MCF 10A (cell line): ENCODE measurements around the gene TCF25. TPM values are rescaled to one million over a fixed set of nuclear protein-coding genes. Genes with fewer than 3 reads are reported as not detected.

Experiments
- BruUV-seq: library from RNA; stranded (reverse); fragments of 400-500 nt; replicated peaks from 2 replicates; lab custom pipeline; 2021; lab: Mats Ljungman, UMichigan
- CTCF ChIA-PET: fragments of 300-600 bp; sonication (Branson Sonifier 250); formaldehyde crosslinking; extraction: SDS; loops from one replicate; lab custom pipeline; 2021; ENCODE audit warnings: antibody characterized with exemption, inconsistent platforms; lab: Yijun Ruan, JAX
- POLR2A ChIA-PET: fragments of 300-600, 350-650 bp; sonication (Branson Sonifier 250); formaldehyde crosslinking; extraction: SDS; loops from one replicate; lab custom pipeline; 2020; ENCODE audit warnings: antibody characterized with exemption, inconsistent platforms; lab: Yijun Ruan, JAX
- DNase-seq: peaks from one replicate; pipeline ENCODE4 v3.0.0-alpha.2; 2018; ENCODE audit not compliant: unreplicated experiment
- H3K27ac Mint-ChIP-seq: one replicate; pipeline ENCODE4 v1.8.0; 2022; ENCODE audit warnings: mild to moderate bottlenecking, low read depth, mixed read lengths; ENCODE audit not compliant: unreplicated experiment
- H3K27me3 Mint-ChIP-seq: one replicate; pipeline ENCODE4 v1.8.0; 2022; ENCODE audit warnings: mixed read lengths; ENCODE audit not compliant: insufficient read depth, unreplicated experiment
- H3K36me3 Mint-ChIP-seq: one replicate; pipeline ENCODE4 v1.8.0; 2022; ENCODE audit warnings: mild to moderate bottlenecking, moderate library complexity, mixed read lengths; ENCODE audit not compliant: insufficient read depth, unreplicated experiment
- H3K4me1 Mint-ChIP-seq: one replicate; pipeline ENCODE4 v1.8.0; 2022; ENCODE audit warnings: mixed read lengths; ENCODE audit not compliant: insufficient read depth, unreplicated experiment
- H3K4me3 Mint-ChIP-seq: one replicate; pipeline ENCODE4 v1.8.0; 2022; ENCODE audit warnings: mild to moderate bottlenecking, moderate library complexity, mixed read lengths; ENCODE audit not compliant: unreplicated experiment
- H3K9me3 Mint-ChIP-seq: one replicate; pipeline ENCODE4 v1.8.0; 2022; ENCODE audit warnings: mixed read lengths; ENCODE audit not compliant: unreplicated experiment
- CTCF ChIP-seq: fragments of 200-600 bp; IDR thresholded peaks from one replicate; pipeline ENCODE4 v1.8.0; 2022; ENCODE audit warnings: antibody characterized with exemption, mild to moderate bottlenecking; ENCODE audit not compliant: unreplicated experiment
- intact Hi-C: fragments of 100-400 bp; cut with micrococcal nuclease; formaldehyde crosslinking; loops from 2 replicates; pipeline ENCODE4 v1.14.1; 2022
- total RNA-seq: library from RNA; stranded (reverse); gene quantifications from 2 replicates; pipeline ENCODE4 v1.2.3, GENCODE V29; 2022

The TCF25 gene
- total RNA-seq, 1 experiment from 2014 or later, result 239 TPM

- intact Hi-C loops, result no loop called here
- H3K36me3 Mint-ChIP-seq, result no peaks in the 10 kb centered on the region
- no peaks in the 10 kb centered on the region for H3K27me3 Mint-ChIP-seq
- POLR2A ChIA-PET, result interaction anchor here (0.8 kb wide), 1 partner anchor 24 kb away, joined by 5 read pairs; no protein-coding TSS in a partner anchor
- DNase-seq, result no peak
- no peak overlapping the region for H3K27ac Mint-ChIP-seq
- CTCF ChIA-PET, result no interaction called here
- peaks cover 4% of the 10 kb centered on the region for H3K4me1 Mint-ChIP-seq
- H3K4me3 Mint-ChIP-seq, result no peak overlapping the region
- BruUV-seq, result no TSS peak
- no peaks in the 10 kb centered on the region for H3K9me3 Mint-ChIP-seq
- no peak for TF ChIP-seq CTCF
These were observed 72.3 kb downstream of the TCF25 start for GRCh38 chr16:89945654-89946053.

DNA sequence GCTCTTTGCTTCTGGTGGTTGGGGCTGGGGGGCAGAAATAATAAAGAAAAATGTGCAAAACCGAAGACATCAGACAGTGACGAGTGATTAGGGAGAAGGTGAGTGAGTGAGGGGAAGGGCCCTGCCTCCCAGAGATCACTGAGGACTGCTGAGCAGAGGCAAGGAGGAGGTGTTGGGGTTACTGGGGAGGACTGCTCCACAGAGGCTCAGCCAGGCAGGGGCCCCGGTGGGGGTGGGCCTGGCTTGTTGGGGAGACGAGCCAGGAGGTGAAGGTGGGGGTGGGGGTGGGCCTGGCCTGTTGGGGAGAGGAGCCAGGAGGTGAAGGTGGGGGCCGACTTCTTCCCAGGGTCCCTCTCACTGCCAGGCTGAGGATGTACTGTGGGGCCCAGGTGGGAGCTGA is 73.1 kb downstream of the TCF25 start:
- peaks cover 4% of the 10 kb centered on the region for H3K4me1 Mint-ChIP-seq
- H3K27me3 Mint-ChIP-seq, result no peaks in the 10 kb centered on the region
- no peaks in the 10 kb centered on the region for H3K36me3 Mint-ChIP-seq
- no TSS peak for BruUV-seq
- CTCF ChIA-PET, result no interaction called here
- POLR2A ChIA-PET, result no interaction called here
- intact Hi-C loops, result no loop called here
- H3K4me3 Mint-ChIP-seq, result no peak overlapping the region
- H3K9me3 Mint-ChIP-seq, result no peaks in the 10 kb centered on the region
- DNase-seq, result no peak
- no peak overlapping the region for H3K27ac Mint-ChIP-seq
- no peak for TF ChIP-seq CTCF

DNA sequence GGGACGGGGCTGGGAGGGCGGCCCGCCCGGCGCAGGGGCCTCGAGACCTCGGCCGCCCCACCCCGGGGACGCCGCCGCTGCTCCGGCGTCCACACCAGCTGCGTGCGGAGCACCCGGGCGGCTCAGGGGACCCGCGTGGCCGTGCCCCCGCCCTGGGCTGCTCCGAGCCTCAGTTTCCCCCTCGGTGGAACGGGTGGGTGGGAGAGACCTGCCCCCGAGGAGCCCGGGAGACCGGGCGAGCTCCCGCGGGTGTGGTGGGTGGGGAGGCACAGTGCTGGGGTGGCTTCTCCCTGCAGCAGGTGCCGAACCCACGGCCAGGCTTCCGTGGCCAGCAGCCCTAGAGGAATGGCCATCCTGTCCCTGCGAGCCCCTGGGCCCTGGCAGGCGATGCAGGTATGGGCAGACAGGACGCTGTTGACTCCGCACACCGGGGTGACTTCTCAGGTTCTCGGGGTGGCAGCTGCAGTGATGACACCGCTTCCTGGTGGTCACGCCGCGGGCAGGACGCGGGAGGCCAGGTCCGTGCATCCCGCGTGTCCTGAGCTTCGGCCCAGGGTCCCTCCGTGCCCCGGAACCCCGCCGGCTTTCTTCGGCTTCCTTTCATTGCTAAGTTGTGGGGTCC is 75.8 kb downstream of the TCF25 start:
- no peak for TF ChIP-seq CTCF
- Mint-ChIP-seq H3K27me3 (no peaks in the 10 kb centered on the region), H3K27ac (peak overlapping the region; percentile 59), H3K9me3 (no peaks in the 10 kb centered on the region), H3K4me1 (peaks cover 4% of the 10 kb centered on the region), H3K36me3 (no peaks in the 10 kb centered on the region), H3K4me3 (peak overlapping the region; percentile 71)
- no peak for DNase-seq
- ChIA-PET CTCF (no interaction called here), POLR2A (interaction anchor here (0.7 kb wide), 1 partner anchor 23 kb away, joined by 5 read pairs; no protein-coding TSS in a partner anchor)
- intact Hi-C loops, result no loop called here
- no TSS peak for BruUV-seq

GRCh38 chr16:89949756-89950155 is 76.4 kb downstream of the TCF25 start:
- no peak for TF ChIP-seq CTCF
- Mint-ChIP-seq H3K9me3 (no peaks in the 10 kb centered on the region), H3K27ac (peak overlapping the region; percentile 59), H3K4me3 (peak overlapping the region; percentile 71), H3K4me1 (peaks cover 4% of the 10 kb centered on the region), H3K27me3 (no peaks in the 10 kb centered on the region), H3K36me3 (no peaks in the 10 kb centered on the region)
- BruUV-seq, result no TSS peak
- DNase-seq, result no peak
- ChIA-PET POLR2A (interaction anchor here (0.7 to 1.6 kb wide), 2 partner anchors 23 to 32 kb away, joined by 3 to 9 read pairs; no protein-coding TSS in a partner anchor), CTCF (interaction anchor here (0.6 kb wide), 1 partner anchor 13 kb away, joined by 3 read pairs; no protein-coding TSS in a partner anchor)
- intact Hi-C loops, result no loop called here
